IPS-18a (cell line): ENCODE results near the gene SMARCD2.
A peak's percentile ranks its signal among the peaks of the same experiment; 100 is the strongest.

Experiments used
- H3K27ac ChIP-seq: one replicate; pipeline ENCODE4 v1.5.1; 2013; ENCODE audit warnings: low read length
- H3K27me3 ChIP-seq: one replicate; pipeline ENCODE4 v1.6.1; 2013; ENCODE audit warnings: mild to moderate bottlenecking, low read length; ENCODE audit not compliant: control insufficient read depth, insufficient read depth
- H3K36me3 ChIP-seq: one replicate; pipeline ENCODE4 v1.6.1; 2013; ENCODE audit warnings: low read depth, low read length; ENCODE audit not compliant: control insufficient read depth
- H3K4me1 ChIP-seq: one replicate; pipeline ENCODE4 v1.6.1; 2013; ENCODE audit warnings: low read depth, low read length; ENCODE audit not compliant: control insufficient read depth
- H3K4me3 ChIP-seq: one replicate; pipeline ENCODE4 v1.5.1; 2013; ENCODE audit warnings: low read length
- H3K9ac ChIP-seq: one replicate; pipeline ENCODE4 v1.6.1; 2013; ENCODE audit warnings: mild to moderate bottlenecking, low read length, moderate library complexity
- H3K9me3 ChIP-seq: one replicate; pipeline ENCODE4 v1.6.1; 2013; ENCODE audit warnings: low read depth, low read length; ENCODE audit not compliant: control insufficient read depth

Gene SMARCD2

DNA sequence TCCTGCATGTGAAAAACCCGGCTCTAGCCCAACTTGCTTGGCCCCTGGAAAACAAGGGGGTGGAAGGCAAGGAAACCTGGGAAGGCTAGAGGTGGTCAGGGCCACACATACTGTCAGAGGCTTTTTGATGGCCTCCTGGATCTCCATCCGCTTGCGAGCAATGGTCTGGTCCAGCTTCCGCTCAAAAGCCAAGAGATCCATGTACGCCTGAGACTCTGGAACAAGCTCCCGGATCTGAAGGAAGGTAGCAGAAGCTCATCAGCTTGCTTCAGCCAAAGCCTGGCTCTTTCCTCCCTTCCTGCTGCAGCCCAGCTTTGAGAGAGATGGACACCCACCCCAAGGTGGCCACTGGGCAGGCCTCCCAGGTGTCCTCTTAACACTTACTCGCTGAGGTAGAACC lies 5.7 kb downstream of the SMARCD2 start:
- H3K9ac ChIP-seq: no peak overlapping the region
- peaks cover 31% of the 10 kb centered on the region for H3K36me3 ChIP-seq
- H3K4me1 ChIP-seq: peaks cover 22% of the 10 kb centered on the region
- no peak overlapping the region for H3K27ac ChIP-seq
- H3K27me3 ChIP-seq: no peaks in the 10 kb centered on the region
- no peaks in the 10 kb centered on the region for H3K9me3 ChIP-seq
- no peak overlapping the region for H3K4me3 ChIP-seq

DNA sequence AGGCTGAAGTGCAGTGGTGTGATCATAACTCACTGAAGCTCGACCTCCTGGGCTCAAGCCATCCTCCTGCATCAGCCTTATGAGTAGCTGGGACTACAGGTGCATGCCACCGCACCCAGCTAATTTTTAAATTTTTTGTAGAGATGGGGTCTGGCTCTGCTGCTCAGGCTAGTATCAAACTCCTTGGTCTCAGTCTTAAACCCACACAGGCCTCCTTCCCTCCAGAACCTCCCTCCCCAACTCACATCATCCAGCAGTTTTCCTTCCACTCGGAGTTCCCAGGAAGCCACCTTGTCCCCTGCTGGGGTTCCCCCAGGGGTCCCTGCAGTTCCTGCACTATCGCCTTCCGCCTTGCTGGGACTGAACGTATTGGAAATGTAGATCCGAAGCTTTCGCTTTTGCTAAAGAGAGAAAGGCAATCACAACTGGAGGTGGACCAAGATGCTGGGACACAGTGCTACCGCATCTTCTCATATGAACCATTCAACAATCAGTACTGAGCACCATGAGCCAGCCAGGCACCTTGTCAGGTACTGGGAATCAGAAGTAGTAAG lies 7.2 kb downstream of the SMARCD2 start:
- no peak overlapping the region for H3K9ac ChIP-seq
- H3K4me1 ChIP-seq: peaks cover 13% of the 10 kb centered on the region
- H3K4me3 ChIP-seq: no peak overlapping the region
- H3K27ac ChIP-seq: no peak overlapping the region
- H3K27me3 ChIP-seq: no peaks in the 10 kb centered on the region
- H3K9me3 ChIP-seq: no peaks in the 10 kb centered on the region
- H3K36me3 ChIP-seq: peaks cover 47% of the 10 kb centered on the region

DNA sequence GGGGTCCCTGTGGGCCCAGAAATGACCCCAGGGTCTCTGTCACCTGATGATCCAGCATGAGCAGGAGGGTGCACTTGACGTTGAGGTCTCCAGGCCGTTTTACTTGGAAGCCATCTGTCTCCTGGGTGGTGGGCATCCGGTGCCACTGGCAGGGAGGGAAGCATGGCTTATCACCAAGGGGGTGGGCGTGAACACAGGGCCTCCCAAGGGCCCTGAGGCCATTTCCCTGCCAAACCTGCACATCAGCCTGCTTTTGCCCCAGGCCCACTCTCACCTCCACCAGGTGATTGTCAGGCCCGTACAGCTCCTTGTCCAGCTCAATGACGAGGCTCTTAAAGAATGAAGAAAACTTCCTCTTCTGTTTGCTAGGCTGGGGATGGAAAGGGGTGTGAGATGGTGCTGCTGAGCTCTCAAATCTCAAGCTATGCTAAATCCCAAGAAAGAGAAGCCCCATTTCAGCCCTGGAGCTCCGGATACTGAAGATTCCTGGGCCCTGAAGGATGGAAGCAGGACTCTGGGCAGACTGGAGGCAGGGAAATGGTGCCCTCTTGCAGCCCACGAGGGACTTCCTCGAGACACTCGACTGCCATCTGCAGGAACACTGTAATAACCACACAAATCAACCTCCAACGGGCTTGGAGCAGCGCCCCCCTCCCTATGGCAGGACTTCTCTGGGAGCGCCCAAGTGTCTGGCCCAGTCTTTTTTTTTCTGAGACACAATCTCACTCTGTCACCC lies 7.9 kb downstream of the SMARCD2 start:
- Histone ChIP-seq H3K4me3 (no peak overlapping the region), H3K9ac (no peak overlapping the region), H3K27ac (no peak overlapping the region), H3K4me1 (peaks cover 13% of the 10 kb centered on the region), H3K27me3 (no peaks in the 10 kb centered on the region), H3K9me3 (no peaks in the 10 kb centered on the region), H3K36me3 (peaks cover 53% of the 10 kb centered on the region)

DNA sequence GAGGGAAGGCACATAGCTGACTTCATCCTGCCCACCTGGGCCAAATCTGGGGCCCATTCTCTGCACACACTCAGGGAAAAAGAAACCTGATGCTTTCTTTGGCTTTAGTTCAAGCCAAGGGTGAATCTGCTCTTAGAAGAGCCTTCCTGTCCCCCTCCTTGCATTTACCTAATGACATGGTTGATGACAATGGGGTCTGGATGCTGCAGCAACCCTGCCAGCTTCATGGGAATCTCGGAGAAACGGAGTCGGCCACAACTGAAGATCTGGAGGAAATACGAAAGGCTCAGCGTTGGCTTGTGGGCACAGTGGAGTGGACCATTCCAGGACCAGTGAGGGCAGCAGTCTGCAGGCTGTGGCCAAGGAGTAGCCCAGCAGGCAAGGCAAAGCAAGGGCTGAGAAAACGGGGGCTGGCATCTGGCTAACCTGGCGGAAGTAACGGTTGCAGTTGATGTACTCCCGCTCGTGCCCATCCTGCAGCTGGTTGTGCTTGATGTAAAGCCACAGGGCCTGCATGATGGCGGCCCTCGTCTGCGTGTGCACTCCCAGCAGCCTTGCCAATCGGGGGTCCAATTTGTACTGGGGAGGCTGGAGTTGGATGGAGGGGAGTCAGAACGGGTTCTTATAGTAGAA lies 8.6 kb downstream of the SMARCD2 start:
- H3K9ac ChIP-seq: no peak overlapping the region
- H3K27ac ChIP-seq: no peak overlapping the region
- H3K4me1 ChIP-seq: peaks cover 6% of the 10 kb centered on the region
- H3K27me3 ChIP-seq: no peaks in the 10 kb centered on the region
- H3K36me3 ChIP-seq: peaks cover 61% of the 10 kb centered on the region
- H3K9me3 ChIP-seq: no peaks in the 10 kb centered on the region
- no peak overlapping the region for H3K4me3 ChIP-seq

DNA sequence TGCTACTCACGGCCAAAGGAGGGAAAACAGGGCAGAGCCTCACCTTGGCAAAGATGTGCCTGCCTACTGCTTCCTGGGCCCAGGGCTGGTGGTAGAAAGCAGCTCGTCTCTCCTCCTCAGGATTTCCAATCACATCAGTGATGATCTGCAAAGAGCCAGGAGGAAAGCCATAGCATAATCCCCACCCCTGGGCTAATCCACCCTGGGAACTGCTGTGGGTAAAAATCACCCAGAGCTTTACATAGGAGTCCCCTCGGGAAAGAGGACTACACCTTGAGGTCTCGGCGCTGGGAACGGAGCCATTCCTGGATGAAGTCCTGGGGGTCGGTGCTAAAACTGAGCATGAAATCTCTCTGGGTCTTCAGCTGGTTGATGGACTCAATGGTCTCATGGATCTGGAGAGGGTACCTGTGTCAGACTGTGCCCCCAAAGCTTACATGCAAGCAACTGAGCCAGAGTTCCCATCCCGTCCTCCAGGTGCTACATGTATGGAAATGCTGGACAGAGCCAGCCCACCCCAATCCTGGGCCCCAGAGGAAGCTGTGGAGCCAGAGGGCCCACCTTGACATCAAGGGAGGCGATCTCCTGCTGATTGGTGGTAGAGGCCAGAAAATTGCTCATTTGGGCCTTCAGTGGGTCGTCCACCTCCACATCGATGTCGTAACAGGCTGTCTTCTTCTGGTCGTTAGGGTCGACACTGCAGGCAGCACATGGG lies 9.3 kb downstream of the SMARCD2 start:
- Histone ChIP-seq H3K9me3 (no peaks in the 10 kb centered on the region), H3K27ac (no peak overlapping the region), H3K4me1 (peaks cover 4% of the 10 kb centered on the region), H3K9ac (no peak overlapping the region), H3K27me3 (no peaks in the 10 kb centered on the region), H3K36me3 (peaks cover 63% of the 10 kb centered on the region), H3K4me3 (no peak overlapping the region)

DNA sequence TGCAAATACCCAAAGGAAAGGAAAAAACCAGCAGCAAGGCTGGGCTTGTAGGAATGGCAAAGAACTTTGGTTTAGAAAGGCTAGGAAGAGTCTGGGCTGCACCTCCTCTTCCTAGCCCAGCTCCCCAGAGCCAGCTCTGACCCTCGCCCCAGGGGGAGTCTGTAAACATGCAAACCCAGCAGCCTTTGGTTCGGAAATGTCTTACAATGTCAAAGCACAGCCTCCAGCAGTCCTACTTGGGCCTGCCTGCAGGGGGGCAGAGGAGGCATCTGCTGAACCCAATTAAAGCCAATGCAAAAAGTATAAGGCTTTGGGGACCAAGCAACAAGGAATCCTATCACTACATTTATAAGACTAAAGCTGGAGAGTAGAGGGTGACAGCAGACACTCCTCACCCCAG lies 10.0 kb downstream of the SMARCD2 start:
- Histone ChIP-seq H3K4me1 (peaks cover 4% of the 10 kb centered on the region), H3K27ac (no peak overlapping the region), H3K9me3 (no peaks in the 10 kb centered on the region), H3K9ac (no peak overlapping the region), H3K4me3 (no peak overlapping the region), H3K27me3 (no peaks in the 10 kb centered on the region), H3K36me3 (peaks cover 63% of the 10 kb centered on the region)

DNA sequence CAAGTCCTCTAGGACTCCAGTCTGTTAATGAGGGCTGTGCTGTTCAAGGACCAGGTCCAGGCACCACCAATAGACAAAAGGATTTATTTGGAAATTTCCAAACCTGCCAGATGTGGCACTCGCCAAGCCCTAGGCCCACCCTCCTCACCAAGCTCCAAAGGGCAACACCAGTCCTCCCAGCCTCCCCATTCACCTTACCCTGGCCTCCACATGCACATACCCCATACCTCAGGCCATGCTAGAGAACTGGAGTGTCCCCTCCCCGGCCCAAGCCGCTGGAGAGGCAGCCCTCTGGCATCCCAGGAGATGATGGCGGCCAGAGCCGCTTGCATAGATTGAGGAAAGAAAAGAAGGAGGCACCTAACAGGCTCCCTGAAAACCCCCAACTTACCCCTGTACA lies 10.5 kb downstream of the SMARCD2 start:
- no peak overlapping the region for H3K9ac ChIP-seq
- no peak overlapping the region for H3K27ac ChIP-seq
- H3K36me3 ChIP-seq: peaks cover 63% of the 10 kb centered on the region

DNA sequence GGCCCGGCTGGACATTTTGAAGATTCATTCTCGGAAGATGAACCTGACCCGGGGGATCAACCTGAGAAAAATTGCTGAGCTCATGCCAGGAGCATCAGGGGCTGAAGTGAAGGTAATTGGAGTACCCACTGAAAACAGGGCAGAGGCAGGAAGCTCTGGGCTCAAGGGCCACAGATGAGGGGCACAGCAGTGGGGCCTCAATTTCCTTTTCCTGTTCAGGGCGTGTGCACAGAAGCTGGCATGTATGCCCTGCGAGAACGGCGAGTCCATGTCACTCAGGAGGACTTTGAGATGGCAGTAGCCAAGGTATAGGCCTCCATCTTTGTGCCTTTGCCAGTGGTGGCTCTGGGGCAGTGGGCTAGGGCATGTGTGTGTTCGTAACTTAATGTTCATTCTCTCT lies 11.0 kb downstream of the SMARCD2 start:
- no peak overlapping the region for H3K27ac ChIP-seq

More for the DNA sequence above, 10.5 kb downstream of the SMARCD2 start:
- Histone ChIP-seq H3K4me1 (peaks cover 4% of the 10 kb centered on the region), H3K9me3 (no peaks in the 10 kb centered on the region), H3K4me3 (no peak overlapping the region), H3K27me3 (no peaks in the 10 kb centered on the region)

DNA sequence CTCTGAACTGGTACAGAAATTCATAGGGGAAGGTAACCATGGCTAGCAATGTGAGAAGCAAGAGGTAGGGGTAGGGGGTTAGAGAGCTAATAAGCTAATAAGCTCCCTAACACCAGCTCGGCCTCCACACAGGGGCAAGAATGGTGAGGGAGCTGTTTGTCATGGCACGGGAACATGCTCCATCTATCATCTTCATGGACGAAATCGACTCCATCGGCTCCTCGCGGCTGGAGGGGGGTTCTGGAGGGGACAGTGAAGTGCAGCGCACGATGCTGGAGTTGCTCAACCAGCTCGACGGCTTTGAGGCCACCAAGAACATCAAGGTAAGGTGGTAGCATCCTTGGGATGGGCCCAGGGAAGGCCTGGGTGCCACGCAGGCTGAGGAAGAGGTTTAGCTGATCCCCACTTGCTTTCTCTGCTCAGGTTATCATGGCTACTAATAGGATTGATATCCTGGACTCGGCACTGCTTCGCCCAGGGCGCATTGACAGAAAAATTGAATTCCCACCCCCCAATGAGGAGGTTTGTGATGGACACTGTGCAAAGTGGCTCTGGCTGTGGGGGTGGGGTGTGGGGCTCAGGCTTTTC lies 11.5 kb downstream of the SMARCD2 start:
- no peaks in the 10 kb centered on the region for H3K27me3 ChIP-seq
- H3K4me3 ChIP-seq: no peak overlapping the region
- H3K4me1 ChIP-seq: peaks cover 4% of the 10 kb centered on the region
- H3K27ac ChIP-seq: no peak overlapping the region
- H3K9me3 ChIP-seq: no peaks in the 10 kb centered on the region
- no peak overlapping the region for H3K9ac ChIP-seq
- peaks cover 59% of the 10 kb centered on the region for H3K36me3 ChIP-seq

More for the DNA sequence above, 11.0 kb downstream of the SMARCD2 start:
- no peaks in the 10 kb centered on the region for H3K27me3 ChIP-seq
- no peak overlapping the region for H3K4me3 ChIP-seq
- H3K36me3 ChIP-seq: peaks cover 59% of the 10 kb centered on the region
- H3K4me1 ChIP-seq: peaks cover 4% of the 10 kb centered on the region
- no peaks in the 10 kb centered on the region for H3K9me3 ChIP-seq
- H3K9ac ChIP-seq: no peak overlapping the region

DNA sequence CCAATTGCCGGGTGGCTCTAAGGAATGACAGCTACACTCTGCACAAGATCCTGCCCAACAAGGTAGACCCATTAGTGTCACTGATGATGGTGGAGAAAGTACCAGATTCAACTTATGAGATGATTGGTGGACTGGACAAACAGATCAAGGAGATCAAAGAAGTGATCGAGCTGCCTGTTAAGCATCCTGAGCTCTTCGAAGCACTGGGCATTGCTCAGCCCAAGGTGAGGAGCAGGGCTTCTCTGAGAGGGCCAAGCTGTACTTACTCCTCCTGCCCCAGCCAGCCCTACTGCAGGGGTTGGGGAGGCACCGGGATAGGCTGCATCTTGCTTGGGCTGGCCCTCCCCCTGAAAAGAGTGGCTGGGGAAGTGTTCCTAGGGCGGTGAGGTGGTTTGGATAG lies 12.2 kb downstream of the SMARCD2 start:
- Histone ChIP-seq H3K4me1 (peaks cover 4% of the 10 kb centered on the region), H3K27ac (no peak overlapping the region), H3K9ac (no peak overlapping the region), H3K9me3 (no peaks in the 10 kb centered on the region), H3K36me3 (peaks cover 65% of the 10 kb centered on the region), H3K27me3 (no peaks in the 10 kb centered on the region), H3K4me3 (no peak overlapping the region)

DNA sequence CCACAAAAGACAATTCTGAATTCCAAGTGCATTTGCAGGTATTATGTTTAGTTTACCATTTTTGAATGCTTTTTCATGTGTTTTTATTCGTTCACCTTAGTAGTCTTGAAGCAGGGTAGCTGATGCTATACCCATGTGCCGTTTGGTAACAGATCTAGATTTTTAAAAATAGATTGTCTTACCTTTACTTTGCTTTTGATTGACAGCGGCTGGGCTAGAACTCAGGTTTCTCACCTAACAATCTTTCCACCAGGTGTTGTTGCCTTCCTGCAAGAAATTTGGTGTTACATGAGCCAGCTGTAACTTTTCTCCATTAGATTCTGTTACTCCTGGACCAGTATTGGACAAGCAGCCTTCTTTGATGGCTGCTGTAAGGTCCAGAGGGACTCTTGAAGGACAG lies 13.5 kb downstream of the SMARCD2 start:
- no peak overlapping the region for H3K9ac ChIP-seq
- peaks cover 72% of the 10 kb centered on the region for H3K36me3 ChIP-seq
- H3K4me3 ChIP-seq: peak overlapping the region; percentile 97

More for the DNA sequence above, 13.5 kb downstream of the SMARCD2 start:
- Histone ChIP-seq H3K27ac (no peak overlapping the region), H3K4me1 (peaks cover 4% of the 10 kb centered on the region), H3K27me3 (no peaks in the 10 kb centered on the region), H3K9me3 (no peaks in the 10 kb centered on the region)
